ENCODE measurements around the gene EPHA4.

- TF ChIP-seq CTCF (IDR thresholded peaks at IDR 0.05), result no peak
- TF ChIP-seq POLR2A (IDR thresholded peaks at IDR 0.05), result no peak
Observed at GRCh38 chr2:221601376-221601775, 29.3 kb upstream of the EPHA4 start.
